HepG2 (cell line): ENCODE results near the gene PCSK6. TPM values are rescaled to one million over a fixed set of nuclear protein-coding genes. Genes with fewer than 3 reads are reported as not detected.

Source experiments
- ATAC-seq: fragments of 200-7000 bp; cut with Tn5 transposase; 3 replicates; pipeline ENCODE4 v1.9.1; 2020; ENCODE audit warnings: mild to moderate bottlenecking, moderate library complexity
- BruUV-seq: library from RNA; stranded (reverse); fragments of 400-500 nt; replicated peaks from 2 replicates; lab custom pipeline; 2021; lab: Mats Ljungman, UMichigan
- CTCF ChIA-PET: fragments of 300-600 bp; formaldehyde crosslinking; extraction: SDS; loops from one replicate; lab custom pipeline; 2021; ENCODE audit warnings: low total read pairs, inconsistent platforms, low intra/inter-chr PET ratio; lab: Yijun Ruan, JAX
- POLR2A ChIA-PET: fragments of 350-600 bp; sonication (Branson Sonifier 250); formaldehyde crosslinking; loops from one replicate; lab custom pipeline; 2020; ENCODE audit warnings: antibody characterized with exemption, inconsistent platforms; lab: Yijun Ruan, JAX
- DNase-seq: peaks from one replicate; pipeline ENCODE4 v3.0.0-alpha.2; 2015; ENCODE audit warnings: low spot score
- FAIRE-seq: peaks from 3 replicates; lab custom pipeline; 2011; peaks lifted over from hg19 to GRCh38; lab: Jason Lieb, UNC
- H2AFZ ChIP-seq: one replicate; pipeline ENCODE4 v1.6.1; 2011; ENCODE audit warnings: low read length, inconsistent platforms
- H3K27ac ChIP-seq: fragments of 300-600 bp; 3 replicates; pipeline ENCODE4 v1.8.0; 2011; ENCODE audit warnings: mixed run types, mild to moderate bottlenecking, mixed read lengths, low read length, inconsistent platforms; ENCODE audit not compliant: insufficient read depth; ENCODE audit errors: extremely low read length
- H3K27me3 ChIP-seq, 2 experiments: fragments of 200-600 bp in 1 of 2; 2 replicates in 1 of 2; 3 replicates in 1 of 2; pipeline versions ENCODE4 v1.6.0 to v1.8.0; 2011; ENCODE audit warnings: low read length in 2 of 2, mild to moderate bottlenecking in 2 of 2, moderate library complexity in 2 of 2, inconsistent platforms in 1 of 2; ENCODE audit not compliant: insufficient read depth in 2 of 2, control insufficient read depth in 1 of 2
- H3K36me3 ChIP-seq, 2 experiments: fragments of 200-600 bp in 1 of 2; replicated peaks in 1 of 2; 2 replicates in 1 of 2; 3 replicates in 1 of 2; pipeline versions ENCODE4 v1.5.1 to v1.8.0; 2011; ENCODE audit warnings: low read length in 2 of 2, inconsistent platforms in 1 of 2; ENCODE audit not compliant: insufficient read depth in 2 of 2, control insufficient read depth in 1 of 2
- H3K4me1 ChIP-seq: 2 replicates; pipeline ENCODE4 v1.5.1; 2012; ENCODE audit warnings: low read length, inconsistent platforms; ENCODE audit not compliant: insufficient read depth
- H3K4me2 ChIP-seq: 2 replicates; pipeline ENCODE4 v1.6.0; 2011; ENCODE audit warnings: low read depth, low read length, inconsistent platforms
- H3K4me3 ChIP-seq, 3 experiments: fragments of 200-600 bp in 1 of 3; sonication (generic), shearing (Covaris generic) in 1 of 3; replicated peaks in 1 of 3; 2 replicates each; pipeline ENCODE4 v1.5.1; 2011 to 2016; ENCODE audit warnings: low read length in 3 of 3, inconsistent platforms in 2 of 3, low read depth in 2 of 3, mild to moderate bottlenecking in 2 of 3, control low read depth in 1 of 3, mixed read lengths in 1 of 3; ENCODE audit not compliant: insufficient read depth in 1 of 3
- H3K79me2 ChIP-seq: one replicate; pipeline ENCODE4 v1.6.1; 2011; ENCODE audit warnings: low read length, inconsistent platforms; ENCODE audit not compliant: insufficient read depth
- H3K9ac ChIP-seq: 2 replicates; pipeline ENCODE4 v1.6.0; 2011; ENCODE audit warnings: mild to moderate bottlenecking, low read depth, low read length, inconsistent platforms; ENCODE audit not compliant: insufficient read depth
- H3K9me3 ChIP-seq: 2 replicates; pipeline ENCODE4 v1.5.1; 2012; ENCODE audit warnings: mild to moderate bottlenecking, low read length
- H4K20me1 ChIP-seq: 2 replicates; pipeline ENCODE4 v1.6.0; 2011; ENCODE audit warnings: inconsistent platforms, mild to moderate bottlenecking, low read length, moderate library complexity; ENCODE audit not compliant: insufficient read depth
- ATM ChIP-seq: fragments of 450-650 bp; IDR thresholded peaks from 2 replicates; pipeline ENCODE4 v1.7.1; 2017; ENCODE audit warnings: mild to moderate bottlenecking, borderline replicate concordance
- CENPT ChIP-seq: sonication (generic); formaldehyde crosslinking; IDR thresholded peaks from 2 replicates; pipeline ENCODE4 v1.8.0; 2022; ENCODE audit warnings: low read depth, mild to moderate bottlenecking, moderate library complexity, missing genetic modification reagents
- EZH2 ChIP-seq: conservative IDR thresholded peaks from 2 replicates; pipeline ENCODE4 v1.6.1; 2012; ENCODE audit warnings: mild to moderate bottlenecking, low read depth, low read length, moderate library complexity
- GTF2F1 ChIP-seq: fragments of 150-350 bp; IDR thresholded peaks from 2 replicates; pipeline ENCODE4 v1.6.1; 2014; ENCODE audit warnings: low read length
- JARID2 ChIP-seq: sonication (generic); formaldehyde crosslinking; IDR thresholded peaks from 2 replicates; pipeline ENCODE4 v1.8.1; 2023; ENCODE audit warnings: missing genetic modification reagents, inconsistent platforms; ENCODE audit not compliant: insufficient replicate concordance
- KLF12 ChIP-seq: sonication (generic); formaldehyde crosslinking; IDR thresholded peaks from 2 replicates; pipeline ENCODE4 v1.4.0; 2020; ENCODE audit warnings: missing genetic modification reagents, borderline replicate concordance
- NAIF1 ChIP-seq: sonication (generic); formaldehyde crosslinking; IDR thresholded peaks from 2 replicates; pipeline ENCODE4 v1.5.0; 2020; ENCODE audit warnings: mild to moderate bottlenecking, missing genetic modification reagents, borderline replicate concordance
- RFXANK ChIP-seq: IDR thresholded peaks from 2 replicates; pipeline ENCODE4 v1.6.1; 2016
- TEAD2 ChIP-seq: sonication (generic); formaldehyde crosslinking; IDR thresholded peaks from 2 replicates; pipeline ENCODE4 v1.9.0; 2021; ENCODE audit warnings: missing genetic modification reagents
- ZBTB33 ChIP-seq: sonication (generic); formaldehyde crosslinking; IDR thresholded peaks from 2 replicates; pipeline ENCODE4 v1.4.0; 2020; ENCODE audit warnings: missing genetic modification reagents
- ZNF354B ChIP-seq: sonication (generic); formaldehyde crosslinking; IDR thresholded peaks from 2 replicates; pipeline ENCODE4 v1.8.0; 2022; ENCODE audit warnings: mild to moderate bottlenecking, missing genetic modification reagents
- WGBS: methylation state at CpG from one replicate; pipeline ENCODE4 v1.1.6; 2017; ENCODE audit warnings: low lambda C conversion rate; 5-methylcytosine and 5-hydroxymethylcytosine counted together
- in situ Hi-C: cut with HindIII; loops from 2 replicates; pipeline ENCODE4 v1.10.0; 2017; ENCODE audit warnings: low pct_unique_long_range_greater_than_20kb; ENCODE audit not compliant: extremely low pct_ligation_motif_present
- intact Hi-C: fragments of 100-400 bp; cut with micrococcal nuclease; formaldehyde crosslinking; loops from one replicate; pipeline ENCODE4 v1.10.0; 2022; ENCODE audit not compliant: unreplicated experiment
- polyA plus RNA-seq, 8 experiments: library from polyadenylated mRNA; depleted of rRNA in 3 of 8; stranded (reverse) in 7 of 8; unstranded in 1 of 8; fragments of >200 nt; fragmentation: Illumina TruSeq in 4 of 8; extraction: Trizol in 4 of 8; gene quantifications; 2 replicates each; pipeline versions ENCODE4 v1.2.1 to v1.2.3, GENCODE V29; 2011 to 2016; ENCODE audit warnings: low read depth in 4 of 8, missing spikeins in 1 of 8, mixed read lengths in 1 of 8; ENCODE audit not compliant: insufficient read depth in 1 of 8
- total RNA-seq, 5 experiments: library from RNA; depleted of rRNA; stranded (reverse); fragments of >200 nt; fragmentation: Illumina TruSeq; extraction: Trizol; gene quantifications; 2 replicates each; pipeline ENCODE4 v1.2.3, GENCODE V29; 2016; ENCODE audit warnings: low read depth in 1 of 5
- TF ChIP-seq, protein P1 (sequence below): sonication (generic); formaldehyde crosslinking; IDR thresholded peaks from 2 replicates; pipeline ENCODE4 v1.5.1; 2020; ENCODE audit warnings: missing genetic modification reagents, mild to moderate bottlenecking, borderline replicate concordance
- TF ChIP-seq, protein P2 (sequence below): sonication (generic); formaldehyde crosslinking; IDR thresholded peaks from 2 replicates; pipeline ENCODE4 v1.4.0; 2020; ENCODE audit warnings: missing genetic modification reagents

The PCSK6 gene
- total and polyA plus RNA-seq, 2 of the 13 experiments (the other 11 are each of a cell fraction or from before 2014, with no cell fraction given) = 56.5 to 155 TPM

DNA sequence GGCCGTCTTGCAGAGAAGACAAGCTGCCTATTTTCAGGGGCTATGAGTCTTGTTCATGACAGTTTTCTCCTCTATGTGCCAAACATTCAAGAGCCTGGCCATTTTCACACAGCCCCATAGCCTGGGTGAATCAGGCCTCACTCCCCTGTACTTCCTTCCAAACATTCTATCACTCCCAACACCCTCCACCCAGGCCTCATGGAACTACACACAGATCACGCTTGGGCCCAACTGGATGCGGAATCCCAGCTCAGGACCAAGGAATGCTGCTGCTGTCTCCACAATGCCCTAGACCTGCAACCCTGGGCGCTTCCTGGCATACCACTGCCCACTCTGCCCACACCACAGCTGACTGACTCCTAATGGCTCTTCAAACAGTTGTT, 39.4 kb upstream of the PCSK6 start:
- peak; percentile 5 for ATAC-seq
- no peaks in the 10 kb centered on the region for H4K20me1 ChIP-seq
- no peaks in the 10 kb centered on the region for H3K36me3 ChIP-seq
- no peaks in the 10 kb centered on the region for H3K27me3 ChIP-seq
- intact Hi-C loops = loop anchor here (1.0 to 5.0 kb wide), 2 partner anchors 8 to 113 kb away; no protein-coding TSS in a partner anchor
- H3K9ac ChIP-seq = peak overlapping the region; percentile 93
- peak overlapping the region; percentile 98 for H3K27ac ChIP-seq
- ChIA-PET CTCF (no interaction called here), POLR2A (interaction anchor here (0.5 to 3.8 kb wide), 28 partner anchors 9 to 284 kb away, joined by 3 to 92 read pairs (median 5); partner anchors contain the start of genes PCSK6, SNRPA1 and TARS3)
- no TSS peak for BruUV-seq
- H3K79me2 ChIP-seq = no peaks in the 10 kb centered on the region
- H3K9me3 ChIP-seq = no peaks in the 10 kb centered on the region
- in situ Hi-C loops = no loop called here
- no peak for DNase-seq
- H3K4me3 ChIP-seq = peak overlapping the region in 1 of 3 experiments; percentile 74; a peak in 1 of 6 replicates
- H3K4me2 ChIP-seq = peak overlapping the region; percentile 98
- H3K4me1 ChIP-seq = peaks cover 90% of the 10 kb centered on the region
- WGBS = 58% methylated on average over 4 of the region's 4 CpGs
- FAIRE-seq = no peak
- no peak overlapping the region for H2AFZ ChIP-seq
- no peak for TF ChIP-seq ATM
- TF ChIP-seq, protein P1, sequence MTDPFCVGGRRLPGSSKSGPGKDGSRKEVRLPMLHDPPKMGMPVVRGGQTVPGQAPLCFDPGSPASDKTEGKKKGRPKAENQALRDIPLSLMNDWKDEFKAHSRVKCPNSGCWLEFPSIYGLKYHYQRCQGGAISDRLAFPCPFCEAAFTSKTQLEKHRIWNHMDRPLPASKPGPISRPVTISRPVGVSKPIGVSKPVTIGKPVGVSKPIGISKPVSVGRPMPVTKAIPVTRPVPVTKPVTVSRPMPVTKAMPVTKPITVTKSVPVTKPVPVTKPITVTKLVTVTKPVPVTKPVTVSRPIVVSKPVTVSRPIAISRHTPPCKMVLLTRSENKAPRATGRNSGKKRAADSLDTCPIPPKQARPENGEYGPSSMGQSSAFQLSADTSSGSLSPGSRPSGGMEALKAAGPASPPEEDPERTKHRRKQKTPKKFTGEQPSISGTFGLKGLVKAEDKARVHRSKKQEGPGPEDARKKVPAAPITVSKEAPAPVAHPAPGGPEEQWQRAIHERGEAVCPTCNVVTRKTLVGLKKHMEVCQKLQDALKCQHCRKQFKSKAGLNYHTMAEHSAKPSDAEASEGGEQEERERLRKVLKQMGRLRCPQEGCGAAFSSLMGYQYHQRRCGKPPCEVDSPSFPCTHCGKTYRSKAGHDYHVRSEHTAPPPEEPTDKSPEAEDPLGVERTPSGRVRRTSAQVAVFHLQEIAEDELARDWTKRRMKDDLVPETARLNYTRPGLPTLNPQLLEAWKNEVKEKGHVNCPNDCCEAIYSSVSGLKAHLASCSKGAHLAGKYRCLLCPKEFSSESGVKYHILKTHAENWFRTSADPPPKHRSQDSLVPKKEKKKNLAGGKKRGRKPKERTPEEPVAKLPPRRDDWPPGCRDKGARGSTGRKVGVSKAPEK (CRISPR knock-in tag) = 0 out of 2 replicates have a peak, but pooled peaks have one; percentile 6
- no peak for TF ChIP-seq GTF2F1
- no peak for TF ChIP-seq KLF12 (CRISPR knock-in tag)
- TF ChIP-seq, protein P2, sequence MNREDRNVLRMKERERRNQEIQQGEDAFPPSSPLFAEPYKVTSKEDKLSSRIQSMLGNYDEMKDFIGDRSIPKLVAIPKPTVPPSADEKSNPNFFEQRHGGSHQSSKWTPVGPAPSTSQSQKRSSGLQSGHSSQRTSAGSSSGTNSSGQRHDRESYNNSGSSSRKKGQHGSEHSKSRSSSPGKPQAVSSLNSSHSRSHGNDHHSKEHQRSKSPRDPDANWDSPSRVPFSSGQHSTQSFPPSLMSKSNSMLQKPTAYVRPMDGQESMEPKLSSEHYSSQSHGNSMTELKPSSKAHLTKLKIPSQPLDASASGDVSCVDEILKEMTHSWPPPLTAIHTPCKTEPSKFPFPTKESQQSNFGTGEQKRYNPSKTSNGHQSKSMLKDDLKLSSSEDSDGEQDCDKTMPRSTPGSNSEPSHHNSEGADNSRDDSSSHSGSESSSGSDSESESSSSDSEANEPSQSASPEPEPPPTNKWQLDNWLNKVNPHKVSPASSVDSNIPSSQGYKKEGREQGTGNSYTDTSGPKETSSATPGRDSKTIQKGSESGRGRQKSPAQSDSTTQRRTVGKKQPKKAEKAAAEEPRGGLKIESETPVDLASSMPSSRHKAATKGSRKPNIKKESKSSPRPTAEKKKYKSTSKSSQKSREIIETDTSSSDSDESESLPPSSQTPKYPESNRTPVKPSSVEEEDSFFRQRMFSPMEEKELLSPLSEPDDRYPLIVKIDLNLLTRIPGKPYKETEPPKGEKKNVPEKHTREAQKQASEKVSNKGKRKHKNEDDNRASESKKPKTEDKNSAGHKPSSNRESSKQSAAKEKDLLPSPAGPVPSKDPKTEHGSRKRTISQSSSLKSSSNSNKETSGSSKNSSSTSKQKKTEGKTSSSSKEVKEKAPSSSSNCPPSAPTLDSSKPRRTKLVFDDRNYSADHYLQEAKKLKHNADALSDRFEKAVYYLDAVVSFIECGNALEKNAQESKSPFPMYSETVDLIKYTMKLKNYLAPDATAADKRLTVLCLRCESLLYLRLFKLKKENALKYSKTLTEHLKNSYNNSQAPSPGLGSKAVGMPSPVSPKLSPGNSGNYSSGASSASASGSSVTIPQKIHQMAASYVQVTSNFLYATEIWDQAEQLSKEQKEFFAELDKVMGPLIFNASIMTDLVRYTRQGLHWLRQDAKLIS = no peak
- TF ChIP-seq JARID2 (CRISPR knock-in tag) = no peak
- TF ChIP-seq ZBTB33 (CRISPR knock-in tag) = no peak
- no peak for TF ChIP-seq EZH2
- TF ChIP-seq ZNF354B (CRISPR knock-in tag) = no peak
- TF ChIP-seq TEAD2 (CRISPR knock-in tag) = no peak
- TF ChIP-seq NAIF1 (CRISPR knock-in tag) = no peak
- TF ChIP-seq RFXANK (CRISPR knock-in tag) = no peak
- 0 out of 2 replicates have a peak, but pooled peaks have one; percentile 64 for TF ChIP-seq CENPT (CRISPR knock-in tag)
